ENCODE results near the gene CCL23.
"Not testable (repeated sequence)": the region's sequence is repeated elsewhere in the genome, so short reads cannot be mapped to it uniquely, and the experiment has no call there.

CCL23 gene, protein sequence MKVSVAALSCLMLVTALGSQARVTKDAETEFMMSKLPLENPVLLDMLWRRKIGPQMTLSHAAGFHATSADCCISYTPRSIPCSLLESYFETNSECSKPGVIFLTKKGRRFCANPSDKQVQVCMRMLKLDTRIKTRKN

DNA sequence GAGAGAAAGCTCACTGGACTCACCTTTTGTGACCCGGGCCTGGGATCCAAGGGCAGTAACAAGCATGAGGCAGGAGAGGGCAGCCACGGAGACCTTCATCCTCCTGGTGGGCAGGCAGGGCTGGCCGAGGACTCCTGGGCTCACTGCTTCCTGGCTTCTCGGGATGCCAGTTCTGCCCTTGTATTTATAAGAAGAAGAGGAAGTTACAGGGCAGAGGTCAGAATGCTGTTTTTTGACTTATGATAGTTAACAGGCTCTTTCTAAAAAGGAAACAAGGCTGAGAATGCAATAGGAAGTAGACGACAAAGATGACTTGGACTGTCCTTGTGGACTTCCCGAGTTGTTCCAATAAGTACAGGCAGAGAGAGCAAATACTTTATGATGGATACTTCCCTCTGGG, at the start of gene CCL23:
Gene CCL23, minus strand, starts transcription at position 174 of the 400 bp plus-strand sequence. Its CDS starts 75 bp downstream, at position 99.
- DNase-seq, result no peak

DNA sequence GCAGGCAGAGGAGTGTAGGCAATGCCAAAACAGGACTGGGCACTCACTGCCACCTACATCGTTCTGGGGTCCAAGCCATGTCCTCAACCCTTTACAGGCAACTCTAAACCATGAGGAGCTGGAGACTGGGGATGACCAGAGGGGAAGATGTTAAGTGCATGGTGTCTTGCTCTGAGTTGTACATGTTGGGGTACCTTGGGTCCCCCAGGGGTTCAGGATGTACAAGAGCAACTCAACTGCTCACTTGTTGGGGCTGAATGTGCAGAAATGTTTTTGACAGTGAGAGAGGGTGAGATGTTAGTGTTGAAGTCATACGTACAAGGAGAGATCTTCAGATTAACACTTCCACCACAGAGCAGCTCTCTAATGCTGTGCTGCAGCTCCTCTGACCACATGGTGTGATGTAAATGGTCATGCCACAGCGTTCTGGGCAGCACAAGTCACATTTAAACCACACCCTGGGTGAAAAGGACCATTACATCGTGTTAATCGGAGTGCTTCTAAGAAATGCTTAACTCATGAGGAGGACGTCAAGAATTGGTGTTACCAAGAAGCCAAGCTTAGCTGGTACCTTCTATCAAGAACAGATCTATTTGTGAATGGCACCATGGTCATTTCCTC, 48.7 kb upstream of the CCL23 start:
- no peak for DNase-seq

DNA sequence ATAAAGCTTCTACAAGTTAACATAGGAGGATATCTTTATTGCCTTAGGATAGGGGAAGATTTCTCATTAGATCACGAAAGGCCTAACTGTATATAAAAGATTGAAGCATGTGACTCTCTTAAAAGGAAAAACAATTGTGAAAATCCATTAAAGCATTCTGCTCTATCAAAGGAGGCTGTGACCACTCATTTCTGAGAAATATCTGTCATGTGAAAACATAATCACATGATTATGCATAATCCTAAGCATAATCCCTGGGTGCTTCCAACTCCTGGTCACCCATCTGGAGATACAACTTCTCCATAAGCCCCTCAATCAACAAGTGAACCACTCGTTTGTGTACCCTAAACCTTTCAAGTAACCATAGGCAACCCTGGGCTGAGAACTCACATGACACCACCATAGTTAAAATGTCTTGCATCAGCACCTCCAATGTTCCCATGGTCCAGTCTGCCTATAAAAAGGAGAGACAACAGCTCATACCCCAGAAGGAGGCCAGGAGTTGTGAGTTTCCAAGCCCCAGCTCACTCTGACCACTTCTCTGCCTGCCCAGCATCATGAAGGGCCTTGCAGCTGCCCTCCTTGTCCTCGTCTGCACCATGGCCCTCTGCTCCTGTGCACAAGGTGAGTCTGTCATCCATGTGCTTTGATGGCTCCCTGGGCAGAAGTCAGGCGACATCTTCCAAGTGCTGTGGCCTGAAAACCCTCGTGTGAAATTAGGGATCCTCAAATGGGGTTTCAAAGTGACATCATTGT, 46.2 kb upstream of the CCL23 start, which contains the start of gene CCL18:
Gene CCL18, plus strand, starts transcription at position 487 of the 756 bp plus-strand sequence. Its CDS starts 71 bp downstream, at position 558.
- no peak for DNase-seq

DNA sequence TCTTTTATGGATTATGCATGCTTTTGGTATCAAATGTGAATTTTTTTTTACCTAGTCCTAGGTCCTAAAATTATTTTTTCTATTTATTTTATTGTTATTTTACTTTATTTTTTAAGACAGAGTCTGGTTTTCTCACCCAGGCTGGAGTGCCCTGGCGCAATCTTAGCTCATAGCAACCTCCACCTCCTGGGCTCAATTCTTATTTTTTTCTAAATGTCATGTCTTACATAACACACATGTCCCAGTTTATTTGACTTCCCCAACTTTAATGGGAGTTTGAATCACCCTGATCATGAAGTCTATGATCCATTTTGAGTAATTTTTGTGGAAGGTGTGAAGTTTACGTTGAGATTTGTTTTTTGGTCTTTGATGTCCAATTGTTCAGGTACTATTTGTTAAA, 43.0 kb upstream of the CCL23 start:
- DNase-seq, result no peak

GRCh38 chr17:36059406-36059805, 41.6 kb upstream of the CCL23 start:
- DNase-seq, result no peak

- no peak for DNase-seq
Observed at GRCh38 chr17:36057911-36058310, 40.1 kb upstream of the CCL23 start.

GRCh38 chr17:36055921-36056520, 38.2 kb upstream of the CCL23 start:
- no peak for DNase-seq

DNA sequence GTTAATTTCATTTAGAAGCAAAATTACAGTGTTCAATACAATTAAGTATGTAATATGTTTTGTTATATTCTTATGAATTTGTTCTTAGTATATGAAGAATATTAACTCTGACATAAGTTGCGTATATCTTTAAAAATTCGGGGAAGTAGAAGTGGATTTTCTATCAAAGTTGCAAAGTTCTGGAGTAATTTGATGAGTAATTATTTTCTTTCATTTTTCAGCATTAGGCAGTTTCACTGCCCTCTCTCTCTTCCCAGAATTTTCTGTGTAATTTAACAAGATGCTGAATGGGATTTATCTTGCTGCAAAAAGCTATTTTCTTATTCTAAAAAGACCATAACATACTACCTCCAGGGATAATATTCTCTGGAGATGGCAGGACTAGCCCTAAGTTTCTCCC, 37.4 kb upstream of the CCL23 start:
- no peak for DNase-seq

DNA sequence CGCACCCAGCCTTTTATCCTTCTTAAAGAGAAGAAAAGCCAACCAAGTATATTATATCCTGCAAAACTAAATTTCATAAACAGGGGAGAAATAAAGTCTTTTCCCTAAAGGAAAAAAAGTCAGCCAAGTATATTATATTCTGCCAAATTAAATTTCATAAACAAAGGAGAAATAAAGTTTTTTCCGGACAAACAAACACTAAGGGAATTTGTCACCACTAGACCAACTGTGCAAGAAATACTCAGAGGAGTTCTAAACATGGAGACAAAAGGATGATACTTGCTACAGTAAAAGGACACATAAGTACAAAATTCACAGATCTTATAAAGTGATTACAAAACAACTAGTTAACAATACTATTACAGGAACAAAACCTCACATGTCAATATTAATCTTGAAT, 31.9 kb upstream of the CCL23 start:
- DNase-seq, result no peak

GRCh38 chr17:36048066-36048465, 30.3 kb upstream of the CCL23 start:
- DNase-seq, result no peak

DNA sequence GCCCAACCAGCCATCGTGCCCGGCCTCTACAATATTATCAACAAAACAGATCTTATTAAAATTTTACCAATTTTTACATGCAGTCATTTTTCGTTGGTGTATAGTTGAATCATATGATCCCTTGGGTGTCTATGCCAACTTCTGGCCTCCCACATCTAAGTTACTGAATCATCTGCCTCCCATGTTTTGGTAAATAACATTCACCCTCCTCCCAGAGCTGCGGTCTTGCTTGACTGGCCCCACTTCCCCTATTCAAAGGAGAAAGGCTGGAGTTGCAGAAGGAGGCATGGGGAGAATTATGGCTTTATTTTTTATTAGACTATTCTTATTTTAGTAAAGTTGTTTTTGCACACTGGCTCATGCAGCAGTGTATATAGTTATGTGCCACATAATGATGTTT, 18.5 kb upstream of the CCL23 start:
- no peak for DNase-seq

GRCh38 chr17:36034127-36034526, 16.4 kb upstream of the CCL23 start:
- no peak for DNase-seq

DNA sequence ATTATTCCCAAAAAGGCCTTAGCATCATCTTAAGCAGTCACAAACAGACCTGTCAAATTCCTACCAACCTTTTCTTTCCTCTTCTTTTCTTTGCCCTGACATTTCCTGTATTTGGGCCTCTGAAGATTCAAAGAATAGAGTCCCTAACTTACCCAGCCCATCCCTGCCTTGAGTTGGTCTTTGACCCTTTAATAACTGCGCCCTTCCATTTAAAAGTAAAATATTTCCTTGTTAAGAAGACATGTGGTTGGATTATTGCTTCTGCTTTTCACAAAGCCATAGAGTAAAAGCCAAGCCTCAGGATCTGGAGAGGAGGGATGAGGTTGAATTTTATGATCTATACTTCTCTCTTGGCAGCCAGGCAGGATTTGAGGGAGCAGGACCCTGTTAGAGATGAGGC, 13.2 kb upstream of the CCL23 start:
- no peak for DNase-seq

DNA sequence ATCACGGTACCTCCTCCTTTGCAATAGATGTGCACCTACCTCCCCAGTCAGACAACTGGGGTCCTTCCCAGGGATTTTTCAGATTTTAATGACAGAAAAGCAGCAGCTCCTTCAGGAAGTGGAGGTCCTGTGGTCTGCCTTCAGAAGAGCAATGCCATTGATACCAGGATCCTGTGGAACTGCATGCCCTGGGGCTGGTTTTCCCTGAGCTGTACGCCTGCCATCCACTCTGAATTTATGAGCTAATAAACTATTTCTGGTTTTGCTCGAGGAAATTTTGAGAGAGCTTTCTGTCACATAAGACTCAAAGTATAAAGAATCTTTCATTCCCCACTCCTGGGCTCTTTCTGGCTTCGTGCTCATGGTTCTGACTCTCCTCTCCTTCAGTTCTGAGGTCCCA, 10.0 kb upstream of the CCL23 start:
- DNase-seq, result no peak

DNA sequence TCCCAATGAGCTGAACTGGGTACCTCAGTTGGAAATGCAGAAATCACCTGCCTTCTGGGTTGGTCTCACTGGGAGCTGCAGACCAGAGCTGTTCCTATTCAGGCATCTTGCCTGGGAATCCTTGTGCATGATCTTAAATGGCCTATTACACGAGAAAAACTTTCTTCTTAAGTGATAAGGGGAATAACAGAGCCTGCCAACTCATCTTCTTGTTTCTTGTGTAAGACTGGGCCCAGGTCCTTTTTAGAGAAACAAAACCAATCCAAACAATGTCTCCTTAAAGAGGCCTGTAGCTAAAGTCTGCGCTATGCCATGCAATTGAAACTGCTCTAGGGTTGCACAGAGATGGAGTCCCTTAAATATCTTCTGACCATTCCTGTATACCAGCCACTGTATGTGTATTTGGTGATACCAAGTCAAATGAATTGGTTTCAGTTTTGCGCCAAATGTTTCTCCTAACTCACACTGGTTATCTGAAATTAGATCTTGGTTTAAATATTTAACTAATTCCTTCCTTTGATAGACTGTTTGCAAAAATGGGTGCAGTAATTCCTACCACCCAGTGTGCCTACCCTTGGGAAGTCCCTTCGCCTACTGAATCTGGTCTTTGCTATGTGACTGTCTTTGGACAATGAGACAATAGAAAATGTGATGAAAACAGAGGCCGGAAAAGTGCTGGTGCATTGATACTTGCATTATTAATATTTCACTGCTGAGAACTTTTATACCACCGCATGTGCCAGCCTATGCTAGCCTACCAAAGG, 6.5 kb upstream of the CCL23 start:
- no peak for DNase-seq

DNA sequence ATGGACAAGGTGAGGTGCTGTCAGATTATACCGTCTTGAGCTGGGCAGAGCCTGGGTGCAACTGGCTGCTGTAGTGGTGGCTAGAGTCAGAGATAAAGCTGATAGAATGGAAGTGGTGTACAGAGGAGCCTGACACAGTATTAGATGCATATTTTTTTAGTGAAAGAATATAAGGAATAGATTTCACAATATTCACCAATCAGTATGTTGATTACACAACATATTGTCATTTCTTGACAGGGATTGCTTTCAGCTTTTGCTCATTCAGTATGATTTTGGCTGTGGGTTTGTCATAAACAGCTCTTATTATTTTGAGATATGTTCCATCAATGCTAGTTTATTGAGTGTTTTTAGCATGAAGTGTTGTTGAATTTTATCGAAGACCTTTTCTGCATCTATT, 1.7 kb upstream of the CCL23 start:
- DNase-seq, result no peak

DNA sequence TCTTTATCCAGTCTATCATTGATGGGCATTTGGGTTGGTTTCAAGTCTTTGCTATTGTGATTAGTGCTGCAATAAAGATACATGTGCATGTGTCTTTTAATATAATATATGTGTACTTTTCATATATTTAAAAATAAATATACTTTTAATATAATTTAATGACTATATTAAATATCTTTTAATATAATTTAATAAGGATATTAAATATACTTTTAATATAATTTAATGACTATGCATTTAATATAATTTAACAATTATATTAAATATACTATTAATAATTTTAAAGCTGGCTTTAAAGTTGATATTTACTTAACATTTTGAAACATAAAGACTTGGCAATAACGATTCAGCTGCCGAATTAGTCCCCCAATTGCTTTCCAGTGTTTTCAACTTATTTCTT, 1.2 kb downstream of the CCL23 start:
- DNase-seq, result no peak

DNA sequence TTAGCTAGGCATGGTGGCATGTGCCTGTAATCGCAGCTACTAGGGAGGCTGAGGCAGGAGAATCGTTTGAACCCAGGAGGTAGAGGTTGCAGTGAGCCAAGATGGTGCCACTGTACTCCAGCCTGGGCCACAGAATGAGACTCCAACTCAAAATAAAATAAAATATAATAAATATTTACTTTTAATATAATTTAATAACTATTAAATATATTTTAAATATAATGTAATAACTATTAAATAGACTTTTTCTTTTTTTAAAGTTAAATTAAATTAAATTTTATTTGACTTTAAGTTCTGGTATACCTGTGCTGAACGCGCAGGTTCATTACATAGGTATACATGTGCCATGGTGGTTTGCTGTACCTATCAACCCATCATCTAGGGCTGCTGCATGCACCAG, 1.9 kb downstream of the CCL23 start:
- DNase-seq, result not testable (repeated sequence)

GRCh38 chr17:36014946-36015345, 2.8 kb downstream of the CCL23 start:
- DNase-seq, result no peak

- no peak for DNase-seq
Observed at GRCh38 chr17:36011201-36011600, 6.6 kb downstream of the CCL23 start.

DNA sequence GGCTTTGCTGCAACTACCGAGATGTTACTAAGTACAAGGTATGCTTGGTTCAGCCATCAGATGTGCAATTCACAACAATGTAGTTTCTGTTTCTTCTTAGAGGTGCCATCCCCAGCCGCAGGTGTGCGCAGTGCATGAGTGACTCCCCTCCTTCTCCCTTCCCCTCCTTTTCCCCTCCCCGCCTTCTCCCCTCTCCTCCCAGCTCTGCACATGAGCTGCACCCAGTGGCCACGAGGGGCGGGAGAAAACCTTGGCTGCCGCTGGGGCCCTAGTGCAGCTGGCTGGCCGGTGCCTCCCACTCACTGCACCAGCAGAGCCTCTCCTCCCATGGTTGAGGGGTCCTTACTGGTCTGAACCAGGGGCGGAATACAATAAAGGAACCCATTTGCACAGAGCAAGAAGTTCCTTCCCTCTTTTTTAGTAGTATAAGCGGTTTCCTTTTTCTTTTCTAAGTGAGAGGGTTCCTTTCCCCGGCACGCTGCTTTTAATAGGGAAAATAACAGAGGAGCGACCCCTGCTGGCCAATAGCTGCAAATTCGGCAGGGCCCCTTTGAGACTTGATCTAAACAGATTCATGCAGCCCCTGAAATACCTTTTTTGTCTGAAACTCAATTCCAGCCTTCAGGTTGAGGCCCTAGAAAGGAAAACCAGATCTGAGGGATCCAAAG, 8.6 kb downstream of the CCL23 start:
- no peak for DNase-seq

DNA sequence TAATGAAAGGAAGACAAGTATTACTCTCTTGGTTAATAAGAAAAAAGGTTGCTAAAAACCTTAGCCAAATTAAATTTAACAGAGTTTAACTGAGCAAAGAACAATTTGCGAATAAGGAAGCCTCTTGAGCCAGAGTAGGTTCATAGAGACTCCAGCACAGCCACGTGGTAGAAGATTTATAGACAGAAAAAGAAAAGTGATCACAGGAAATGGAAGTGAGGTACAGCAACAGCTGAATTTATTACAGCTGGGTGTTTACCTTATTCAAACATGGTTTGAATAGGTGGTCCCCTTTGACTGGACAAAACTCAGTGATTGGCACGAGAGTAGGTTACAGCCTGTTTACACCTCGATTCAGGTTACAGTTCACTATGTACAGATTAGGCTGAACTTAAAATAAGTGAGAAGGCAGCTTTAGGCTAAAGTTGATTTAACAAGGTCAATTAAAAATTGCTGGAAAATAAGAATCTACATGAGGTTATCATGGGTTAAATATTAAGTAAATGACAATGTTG, 13.1 kb downstream of the CCL23 start:
- DNase-seq, result no peak
